Camera-type eye (tissue), 1 donor: Measurements from ENCODE around the gene DPYSL4. TPM values are rescaled to one million over a fixed set of nuclear protein-coding genes. Genes with fewer than 3 reads are reported as not detected.

Experiments used
- total RNA-seq: library from RNA; depleted of rRNA; stranded (reverse); fragments of >200 nt; gene quantifications from one replicate; pipeline ENCODE4 v1.2.3, GENCODE V29; 2014

DPYSL4 gene
- 55.0 TPM for total RNA-seq

GRCh38 chr10:132186488-132187429 lies at the start of gene DPYSL4:
TSS of gene DPYSL4 (plus strand) at chr10:132186948. CDS start at chr10:132187064, 116 bp downstream.

Other genes with a start within 250 kb of the DPYSL4 start
- gene BNIP3, start 205.0 kb upstream of the DPYSL4 start, total RNA-seq = 135 TPM
- 1.4 TPM for gene JAKMIP3, start 121.0 kb upstream of the DPYSL4 start, total RNA-seq
- 7.9 TPM for gene STK32C, start 121.0 kb downstream of the DPYSL4 start, total RNA-seq
- gene LRRC27, start 145.2 kb downstream of the DPYSL4 start, total RNA-seq = 20.0 TPM
- gene PWWP2B, start 210.3 kb downstream of the DPYSL4 start, total RNA-seq = 17.3 TPM